Heart left ventricle (tissue), 13 donors: ENCODE measurements around the gene SMG1.

Experiments used
- POLR2A ChIP-seq, 2 donors: fragments of 450-650 bp; IDR thresholded peaks; one replicate each; pipeline ENCODE4 v1.6.1; 2017; ENCODE audit warnings: antibody characterized with exemption in 2 of 2, mild to moderate bottlenecking in 2 of 2, moderate library complexity in 2 of 2
- TF ChIP-seq, protein P1 (sequence below), 12 donors: fragments of 200-600 bp; sonication (generic) in 4 of 12; IDR thresholded peaks; one replicate each; pipeline versions ENCODE4 v1.5.0 to v1.8.0; 2018 to 2022; ENCODE audit warnings: antibody characterized with exemption in 12 of 12, mild to moderate bottlenecking in 5 of 12
- donor health status: ischemic (EF 13 %, LVEDD 7.1; RV severe dilation, severe dysfunction).
- donor health status: DM: no; HTN: yes; CAD: no.
- donor health status: DM: no; HTN: no; CAD: no.
- donor health status: ischemic (EF 25% LVEDD 6.9; RV normal size, moderate dysfunction).
- donor health status: ischemic (EF 25% LVEDD 5.7; RV mildly dilated, moderate dysfunction).
- donor health status: ischemic (EF 35%, LVEDD 5.7; RV mildly dilated, moderate dysfunction).
- donor health status: nonischemic (EF 11% LVEDD 7.7; RV severe dilation, severe dysfunction).
- donor health status: DM: yes; HTN: yes; CAD: no.
- donor health status: PGD.
- donor health status: ischemic (EF 29% LVEDD 5.4; RV normal size, mild dysfunction).
- donor health status: nonischemic (EF 23%, LVEDD 6.1; RV moderate dilation, normal function).

DNA sequence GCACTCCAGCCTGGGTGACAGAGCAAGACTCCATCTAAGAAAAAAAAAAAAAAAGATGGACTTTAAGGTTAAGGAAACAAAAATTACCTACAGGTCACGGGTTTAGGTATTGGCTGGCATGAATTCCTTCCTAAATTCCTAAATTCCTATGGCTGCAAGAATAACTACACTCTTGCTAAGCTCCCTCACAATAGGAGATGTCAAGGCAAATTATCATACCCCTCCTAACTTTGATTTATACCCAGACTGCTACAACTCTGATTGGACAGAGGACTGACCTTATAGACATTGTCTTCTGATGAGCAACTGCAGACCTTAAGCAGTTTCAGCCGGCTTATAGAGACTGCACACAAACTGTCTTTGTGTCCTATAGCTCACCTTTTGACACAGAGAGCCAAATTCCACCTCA, 32.4 kb upstream of the SMG1 start:
- TF ChIP-seq, protein P1, sequence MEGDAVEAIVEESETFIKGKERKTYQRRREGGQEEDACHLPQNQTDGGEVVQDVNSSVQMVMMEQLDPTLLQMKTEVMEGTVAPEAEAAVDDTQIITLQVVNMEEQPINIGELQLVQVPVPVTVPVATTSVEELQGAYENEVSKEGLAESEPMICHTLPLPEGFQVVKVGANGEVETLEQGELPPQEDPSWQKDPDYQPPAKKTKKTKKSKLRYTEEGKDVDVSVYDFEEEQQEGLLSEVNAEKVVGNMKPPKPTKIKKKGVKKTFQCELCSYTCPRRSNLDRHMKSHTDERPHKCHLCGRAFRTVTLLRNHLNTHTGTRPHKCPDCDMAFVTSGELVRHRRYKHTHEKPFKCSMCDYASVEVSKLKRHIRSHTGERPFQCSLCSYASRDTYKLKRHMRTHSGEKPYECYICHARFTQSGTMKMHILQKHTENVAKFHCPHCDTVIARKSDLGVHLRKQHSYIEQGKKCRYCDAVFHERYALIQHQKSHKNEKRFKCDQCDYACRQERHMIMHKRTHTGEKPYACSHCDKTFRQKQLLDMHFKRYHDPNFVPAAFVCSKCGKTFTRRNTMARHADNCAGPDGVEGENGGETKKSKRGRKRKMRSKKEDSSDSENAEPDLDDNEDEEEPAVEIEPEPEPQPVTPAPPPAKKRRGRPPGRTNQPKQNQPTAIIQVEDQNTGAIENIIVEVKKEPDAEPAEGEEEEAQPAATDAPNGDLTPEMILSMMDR (IDR thresholded peaks at IDR 0.05), result no peak
- no peak for TF ChIP-seq POLR2A (IDR thresholded peaks at IDR 0.05)
